B cell (primary cell): ENCODE results near the gene TP63.

Source experiments
- CTCF ChIP-seq: fragments of 200-600 bp; IDR thresholded peaks from one replicate; pipeline ENCODE4 v1.8.0; 2022; ENCODE audit warnings: antibody characterized with exemption, mild to moderate bottlenecking
- EZH2 ChIP-seq: IDR thresholded peaks from 2 replicates; pipeline ENCODE4 v1.6.1; 2012; ENCODE audit warnings: borderline replicate concordance, low read depth, mild to moderate bottlenecking, moderate library complexity, low read length; ENCODE audit not compliant: insufficient read depth, poor library complexity, severe bottlenecking

GRCh38 chr3:189903562-189904250 lies 272.5 kb downstream of the TP63 start:
- TF ChIP-seq CTCF (no peak), EZH2 (no peak)
